Measurements from ENCODE around the gene IFNA17.
"Not testable (repeated sequence)": the region's sequence is repeated elsewhere in the genome, so short reads cannot be mapped to it uniquely, and the experiment has no call there.

Gene IFNA17

DNA sequence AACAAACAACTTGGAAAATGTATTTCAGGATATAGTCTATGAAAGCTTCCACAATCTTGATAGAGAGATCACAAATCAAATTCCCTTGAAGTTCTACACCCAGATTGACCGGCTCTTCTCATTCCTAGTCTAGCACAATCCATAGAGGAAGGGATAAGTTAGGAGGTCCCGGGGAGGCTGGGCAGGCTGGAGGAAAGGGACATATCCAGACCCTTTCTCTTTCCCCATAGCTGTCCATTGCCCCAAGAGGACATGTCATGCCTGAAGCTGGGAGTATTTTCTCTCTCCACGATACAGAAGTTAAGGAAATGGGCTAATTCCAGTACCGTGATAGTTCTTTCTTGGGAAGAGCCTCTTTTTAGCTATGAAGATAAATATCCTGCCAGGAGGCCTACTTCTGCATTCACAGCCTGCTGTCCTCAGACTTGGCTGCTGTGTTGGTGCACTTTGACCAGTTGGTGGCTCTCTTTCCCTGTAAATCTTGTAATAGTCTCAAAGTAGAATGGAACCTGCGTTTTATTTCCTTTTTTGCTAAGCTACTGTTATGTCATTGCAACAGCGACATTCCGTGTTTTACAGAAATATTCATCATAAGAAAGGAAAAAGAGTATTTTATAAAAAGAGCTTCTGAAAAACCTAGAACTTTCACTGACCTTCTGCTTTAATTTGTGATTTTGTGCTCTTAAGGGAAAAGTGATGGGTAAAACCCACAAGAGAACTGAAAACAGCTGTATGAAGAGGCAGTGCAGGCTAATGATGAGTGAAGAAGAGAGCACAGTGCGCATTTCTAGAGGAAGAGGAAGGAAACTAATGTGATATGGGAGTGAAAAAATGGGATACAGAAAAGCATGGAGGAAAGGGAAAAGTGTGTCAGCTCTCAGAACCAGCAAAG, 7.7 kb upstream of the IFNA17 start:
- H3K27me3 Mint-ChIP-seq (ENCODE audit: low read depth): peaks cover 34% of the 10 kb centered on the region
- not testable (repeated sequence) for H3K4me3 Mint-ChIP-seq; H3K36me3 Mint-ChIP-seq (ENCODE audit: low read depth); H3K4me1 Mint-ChIP-seq (ENCODE audit: low read depth); DNase-seq (ENCODE audit: low spot score); H3K9me3 Mint-ChIP-seq; H3K27ac Mint-ChIP-seq

DNA sequence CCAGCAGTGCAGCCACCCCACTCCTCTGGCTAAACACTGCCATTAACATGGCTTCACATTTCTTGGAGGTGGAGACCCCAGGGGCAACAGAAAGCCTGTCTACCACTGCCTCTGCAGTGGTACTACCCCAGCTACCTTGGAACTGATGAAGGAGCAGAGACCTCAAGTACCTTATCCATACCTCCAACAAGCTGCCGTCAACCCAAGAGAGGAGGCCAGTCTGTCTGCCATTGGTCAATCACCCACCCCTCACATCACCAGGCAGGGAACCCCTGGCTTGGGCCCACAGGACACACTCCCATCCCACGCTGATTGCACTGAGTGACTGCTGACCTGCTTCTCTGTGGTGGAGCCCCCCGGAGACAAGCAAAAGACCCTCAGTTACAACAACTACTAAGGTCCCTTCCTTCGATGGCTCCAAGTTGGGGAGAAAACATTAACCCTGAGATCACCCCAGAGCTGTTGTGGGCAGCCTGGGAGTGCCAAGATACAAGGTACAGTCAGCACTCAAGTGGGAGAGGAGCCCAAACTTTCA, 6.2 kb upstream of the IFNA17 start:
- peaks cover 32% of the 10 kb centered on the region for H3K27me3 Mint-ChIP-seq (ENCODE audit: low read depth)
- no peak for DNase-seq (ENCODE audit: low spot score)
- no peak overlapping the region for H3K27ac Mint-ChIP-seq
- H3K4me3 Mint-ChIP-seq: no peak overlapping the region
- H3K4me1 Mint-ChIP-seq (ENCODE audit: low read depth): peaks cover 4% of the 10 kb centered on the region
- H3K9me3 Mint-ChIP-seq: no peaks in the 10 kb centered on the region
- no peaks in the 10 kb centered on the region for H3K36me3 Mint-ChIP-seq (ENCODE audit: low read depth)

DNA sequence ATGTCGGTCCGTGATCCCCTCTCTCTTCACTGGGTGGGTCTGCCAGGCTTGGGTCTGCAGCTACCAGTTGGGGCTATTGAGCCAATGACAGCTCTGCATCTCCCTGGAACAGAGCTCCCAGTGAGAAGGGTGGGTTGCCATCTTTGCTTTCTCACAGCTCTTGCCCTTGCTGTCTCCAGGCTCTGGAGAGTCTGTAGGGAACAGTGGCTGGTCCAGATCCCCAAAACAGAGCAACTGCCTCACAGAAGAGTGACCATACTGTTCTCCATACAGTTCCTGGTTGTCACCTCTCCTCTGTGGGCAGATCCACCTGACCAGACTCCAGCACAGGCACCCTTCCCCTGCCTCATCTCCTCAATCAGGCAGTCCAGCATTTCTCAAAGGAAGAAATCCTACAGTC, 5.2 kb upstream of the IFNA17 start:
- Mint-ChIP-seq H3K27ac (no peak overlapping the region), H3K4me1 (ENCODE audit: low read depth) (peaks cover 4% of the 10 kb centered on the region), H3K27me3 (ENCODE audit: low read depth) (peaks cover 28% of the 10 kb centered on the region), H3K9me3 (no peaks in the 10 kb centered on the region), H3K4me3 (no peak overlapping the region), H3K36me3 (ENCODE audit: low read depth) (no peaks in the 10 kb centered on the region)
- no peak for DNase-seq (ENCODE audit: low spot score)

DNA sequence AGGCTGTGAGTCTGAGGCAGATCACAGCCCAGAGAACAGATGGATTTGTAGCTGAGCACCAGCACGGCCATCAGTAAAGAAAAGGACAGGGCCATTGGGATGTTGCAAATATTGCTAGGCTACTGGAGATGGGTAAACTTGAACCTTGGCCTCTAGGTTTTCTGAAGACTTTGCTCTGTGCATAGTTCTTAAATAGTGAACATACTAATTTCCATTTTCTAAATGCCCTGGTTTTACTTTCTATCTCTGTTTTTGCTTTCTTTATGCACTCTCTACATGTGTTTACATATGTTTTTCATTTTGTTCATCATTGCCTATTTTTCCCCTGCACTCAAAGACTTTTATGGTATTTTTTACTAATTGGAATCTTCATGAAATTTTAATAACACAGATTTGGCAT, 10.8 kb downstream of the IFNA17 start, which contains the start of gene IFNA16:
TSS of gene IFNA16 (minus strand) at position 101 of the 400 bp plus-strand sequence. CDS start at position 95, 6 bp downstream.
- not testable (repeated sequence) for H3K36me3 Mint-ChIP-seq (ENCODE audit: low read depth); DNase-seq (ENCODE audit: low spot score); H3K9me3 Mint-ChIP-seq; H3K27ac Mint-ChIP-seq; H3K4me3 Mint-ChIP-seq; H3K4me1 Mint-ChIP-seq (ENCODE audit: low read depth)
- H3K27me3 Mint-ChIP-seq (ENCODE audit: low read depth): peaks cover 37% of the 10 kb centered on the region

DNA sequence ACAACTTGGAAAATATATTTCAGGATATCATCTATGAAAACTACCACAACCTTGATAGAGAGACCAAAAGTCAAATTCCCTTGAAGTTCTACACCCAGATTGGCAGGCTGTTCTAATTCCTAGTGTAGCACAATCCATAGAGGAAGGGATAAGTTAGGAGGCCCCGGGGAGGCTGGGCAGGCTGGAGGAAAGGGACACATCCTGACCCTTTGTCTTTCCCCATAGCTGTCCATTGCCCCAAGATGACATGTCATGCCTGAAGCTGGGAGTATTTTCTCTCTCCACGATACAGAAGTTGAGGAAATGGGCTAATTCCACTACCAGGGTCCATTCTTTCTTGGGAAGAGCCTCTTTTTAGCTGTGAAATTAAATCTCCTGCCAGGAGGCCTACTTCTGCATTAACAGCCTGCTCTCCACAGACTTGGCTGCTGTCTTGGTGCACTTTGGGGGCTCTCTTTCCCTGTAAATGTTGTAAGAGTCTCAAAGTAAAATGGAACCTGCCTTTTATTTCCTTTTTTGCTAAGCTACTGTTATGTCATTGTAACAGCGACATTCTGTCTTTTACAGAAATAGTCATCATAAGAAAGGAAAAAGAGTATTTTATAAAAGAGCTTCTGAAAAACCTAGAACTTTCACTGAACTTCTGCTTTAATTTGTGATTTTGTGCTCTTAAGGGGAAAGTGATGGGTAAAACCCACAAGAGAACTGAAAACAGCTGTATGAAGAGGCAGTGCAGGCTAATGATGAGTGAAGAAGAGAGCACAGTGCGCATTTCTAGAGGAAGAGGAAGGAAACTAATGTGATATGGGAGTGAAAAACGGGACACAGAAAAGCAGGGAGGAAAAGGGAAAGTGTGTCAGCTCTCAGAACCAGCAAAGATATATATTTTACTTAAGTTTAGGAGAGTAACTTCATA, 14.4 kb downstream of the IFNA17 start:
- H3K4me3 Mint-ChIP-seq: peak overlapping the region; percentile 16

DNA sequence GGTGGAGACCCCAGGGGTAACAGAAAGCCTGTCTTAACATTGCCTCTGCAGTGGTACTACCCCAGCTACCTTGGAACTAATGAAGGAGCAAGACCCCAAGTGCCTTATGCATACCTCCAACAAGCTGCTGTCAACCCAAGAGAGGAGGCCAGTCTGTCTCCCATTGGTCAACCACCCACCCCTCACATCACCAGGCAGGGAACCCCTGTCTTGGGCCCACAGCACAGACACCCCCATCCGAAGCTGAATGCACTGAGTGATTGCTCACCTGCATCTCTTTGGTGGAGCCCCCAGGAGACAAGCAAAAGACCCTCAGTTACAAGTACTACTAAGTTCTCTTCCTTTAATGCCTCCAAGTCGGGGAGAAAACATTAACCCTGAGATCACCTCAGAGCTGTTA, 15.9 kb downstream of the IFNA17 start:
- peaks cover 23% of the 10 kb centered on the region for H3K27me3 Mint-ChIP-seq (ENCODE audit: low read depth)
- not testable (repeated sequence) for H3K9me3 Mint-ChIP-seq; H3K4me3 Mint-ChIP-seq; DNase-seq (ENCODE audit: low spot score); H3K4me1 Mint-ChIP-seq (ENCODE audit: low read depth); H3K27ac Mint-ChIP-seq; H3K36me3 Mint-ChIP-seq (ENCODE audit: low read depth)

More for the DNA sequence above, 14.4 kb downstream of the IFNA17 start:
- H3K36me3 Mint-ChIP-seq (ENCODE audit: low read depth); H3K27ac Mint-ChIP-seq; H3K9me3 Mint-ChIP-seq; DNase-seq (ENCODE audit: low spot score); H3K4me1 Mint-ChIP-seq (ENCODE audit: low read depth): not testable (repeated sequence)
- H3K27me3 Mint-ChIP-seq (ENCODE audit: low read depth): peaks cover 30% of the 10 kb centered on the region

DNA sequence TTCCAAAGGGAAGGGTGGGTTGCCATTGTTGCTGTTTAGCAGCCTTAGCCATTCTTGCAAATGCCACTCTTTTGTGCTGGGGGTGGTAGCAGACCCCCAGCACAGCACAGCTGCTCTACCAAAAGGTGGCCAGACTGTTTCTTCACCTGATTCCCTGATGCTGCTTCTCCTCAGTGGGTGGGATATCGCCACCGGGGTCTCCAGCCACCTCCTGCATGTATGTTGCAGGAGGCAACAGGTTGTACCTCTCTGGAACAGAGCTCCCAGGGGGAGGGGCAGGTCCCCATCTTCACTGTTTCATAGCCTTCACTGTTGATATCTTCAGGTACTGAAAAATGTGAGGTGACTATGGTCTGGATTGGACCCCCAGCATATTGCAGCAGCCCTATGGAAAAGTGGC, 17.2 kb downstream of the IFNA17 start:
- not testable (repeated sequence) for H3K36me3 Mint-ChIP-seq (ENCODE audit: low read depth); H3K4me1 Mint-ChIP-seq (ENCODE audit: low read depth); H3K27ac Mint-ChIP-seq; DNase-seq (ENCODE audit: low spot score); H3K9me3 Mint-ChIP-seq; H3K4me3 Mint-ChIP-seq
- H3K27me3 Mint-ChIP-seq (ENCODE audit: low read depth): peaks cover 20% of the 10 kb centered on the region

DNA sequence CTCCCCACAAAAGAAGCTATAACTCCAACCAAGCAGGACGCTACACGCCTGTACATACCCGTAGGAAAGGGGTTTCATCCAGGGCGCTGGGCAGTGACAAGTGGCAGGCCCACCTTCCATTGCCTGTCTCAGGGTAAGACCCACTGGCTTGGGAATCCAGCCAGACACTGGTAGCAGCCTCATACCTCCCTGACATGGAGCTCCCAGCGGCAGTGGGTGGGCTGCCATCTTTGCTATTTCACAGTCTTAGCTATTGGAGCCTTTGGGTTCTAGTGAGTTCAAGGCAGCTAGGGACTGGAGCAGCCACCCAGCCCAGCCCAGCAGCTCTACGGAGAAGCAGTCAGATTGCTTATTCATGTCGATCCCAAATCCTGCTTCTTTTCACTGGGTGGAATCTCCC, 17.7 kb downstream of the IFNA17 start:
- no peak overlapping the region for H3K27ac Mint-ChIP-seq
- H3K4me3 Mint-ChIP-seq: no peak overlapping the region
- DNase-seq (ENCODE audit: low spot score): no peak
- H3K36me3 Mint-ChIP-seq (ENCODE audit: low read depth): no peaks in the 10 kb centered on the region
- peaks cover 8% of the 10 kb centered on the region for H3K4me1 Mint-ChIP-seq (ENCODE audit: low read depth)
- peaks cover 20% of the 10 kb centered on the region for H3K27me3 Mint-ChIP-seq (ENCODE audit: low read depth)
- no peaks in the 10 kb centered on the region for H3K9me3 Mint-ChIP-seq

DNA sequence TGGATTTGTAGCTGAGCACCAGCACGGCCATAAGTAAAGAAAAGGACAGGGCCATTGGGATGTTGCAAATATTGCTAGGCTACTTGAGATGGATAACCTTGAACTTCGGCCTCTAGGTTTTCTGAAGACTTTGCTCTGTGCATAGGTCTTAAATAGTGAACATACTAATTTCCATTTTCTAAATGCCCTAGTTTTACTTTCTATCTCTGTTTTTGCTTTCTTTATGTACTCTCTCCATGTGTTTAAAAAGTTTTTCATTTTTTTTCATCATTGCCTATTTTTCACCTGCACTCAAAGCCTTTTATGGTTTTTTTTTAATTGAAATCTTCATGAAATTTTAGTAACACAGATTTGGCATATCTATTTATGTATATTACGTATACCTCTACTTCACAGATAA, 21.0 kb downstream of the IFNA17 start, which contains the start of gene IFNA10:
TSS of gene IFNA10 (minus strand) at position 101 of the 400 bp plus-strand sequence. CDS start at position 55, 46 bp downstream.
- not testable (repeated sequence) for H3K4me3 Mint-ChIP-seq; H3K36me3 Mint-ChIP-seq (ENCODE audit: low read depth); DNase-seq (ENCODE audit: low spot score); H3K9me3 Mint-ChIP-seq; H3K27ac Mint-ChIP-seq; H3K4me1 Mint-ChIP-seq (ENCODE audit: low read depth)
- H3K27me3 Mint-ChIP-seq (ENCODE audit: low read depth): peaks cover 22% of the 10 kb centered on the region

DNA sequence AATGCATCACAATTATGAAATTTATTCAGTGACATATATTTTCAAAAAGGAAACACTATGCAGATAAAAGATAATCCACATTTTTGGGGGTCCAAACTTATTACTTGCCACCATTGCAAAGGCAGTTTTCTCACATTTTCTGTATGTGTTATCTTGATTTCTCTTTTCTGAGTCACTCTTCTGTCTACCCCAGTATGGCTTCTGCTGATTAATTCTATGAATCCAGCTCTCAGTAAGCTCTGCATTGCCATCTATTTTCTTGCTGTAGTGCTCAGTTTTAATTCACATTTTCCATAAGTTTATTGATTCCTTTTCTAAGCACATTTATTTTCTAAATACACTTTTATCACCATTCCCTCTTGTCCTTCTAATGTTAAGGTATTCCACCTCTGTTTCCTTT, 22.8 kb downstream of the IFNA17 start:
- no peak for DNase-seq (ENCODE audit: low spot score)
- H3K4me3 Mint-ChIP-seq: no peak overlapping the region
- H3K36me3 Mint-ChIP-seq (ENCODE audit: low read depth): no peaks in the 10 kb centered on the region
- H3K9me3 Mint-ChIP-seq: no peaks in the 10 kb centered on the region
- H3K27ac Mint-ChIP-seq: no peak overlapping the region
- H3K4me1 Mint-ChIP-seq (ENCODE audit: low read depth): peaks cover 7% of the 10 kb centered on the region
- peaks cover 32% of the 10 kb centered on the region for H3K27me3 Mint-ChIP-seq (ENCODE audit: low read depth)

DNA sequence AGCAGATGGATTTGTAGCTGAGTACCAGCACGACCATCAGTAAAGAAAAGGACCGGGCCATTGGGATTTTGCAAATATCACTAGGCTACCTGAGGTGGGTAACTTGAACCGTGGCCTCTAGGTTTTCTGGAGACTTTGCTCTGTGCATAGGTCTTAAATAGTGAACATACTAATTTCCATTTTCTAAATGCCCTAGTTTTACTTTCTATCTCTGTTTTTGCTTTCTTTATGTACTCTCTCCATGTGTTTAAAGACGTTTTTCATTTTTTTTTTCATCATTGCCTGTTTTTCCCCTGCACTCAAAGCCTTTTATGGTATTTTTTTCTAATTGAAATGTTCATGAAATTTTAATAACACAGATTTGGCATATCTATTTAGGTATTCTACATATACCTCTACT, 25.9 kb downstream of the IFNA17 start, which contains the start of gene IFNA7:
TSS of gene IFNA7 (minus strand) at position 101 of the 400 bp plus-strand sequence. CDS start at position 61, 40 bp downstream.
- not testable (repeated sequence) for H3K4me3 Mint-ChIP-seq; DNase-seq (ENCODE audit: low spot score); H3K27ac Mint-ChIP-seq; H3K4me1 Mint-ChIP-seq (ENCODE audit: low read depth); H3K9me3 Mint-ChIP-seq; H3K36me3 Mint-ChIP-seq (ENCODE audit: low read depth)
- peaks cover 31% of the 10 kb centered on the region for H3K27me3 Mint-ChIP-seq (ENCODE audit: low read depth)

DNA sequence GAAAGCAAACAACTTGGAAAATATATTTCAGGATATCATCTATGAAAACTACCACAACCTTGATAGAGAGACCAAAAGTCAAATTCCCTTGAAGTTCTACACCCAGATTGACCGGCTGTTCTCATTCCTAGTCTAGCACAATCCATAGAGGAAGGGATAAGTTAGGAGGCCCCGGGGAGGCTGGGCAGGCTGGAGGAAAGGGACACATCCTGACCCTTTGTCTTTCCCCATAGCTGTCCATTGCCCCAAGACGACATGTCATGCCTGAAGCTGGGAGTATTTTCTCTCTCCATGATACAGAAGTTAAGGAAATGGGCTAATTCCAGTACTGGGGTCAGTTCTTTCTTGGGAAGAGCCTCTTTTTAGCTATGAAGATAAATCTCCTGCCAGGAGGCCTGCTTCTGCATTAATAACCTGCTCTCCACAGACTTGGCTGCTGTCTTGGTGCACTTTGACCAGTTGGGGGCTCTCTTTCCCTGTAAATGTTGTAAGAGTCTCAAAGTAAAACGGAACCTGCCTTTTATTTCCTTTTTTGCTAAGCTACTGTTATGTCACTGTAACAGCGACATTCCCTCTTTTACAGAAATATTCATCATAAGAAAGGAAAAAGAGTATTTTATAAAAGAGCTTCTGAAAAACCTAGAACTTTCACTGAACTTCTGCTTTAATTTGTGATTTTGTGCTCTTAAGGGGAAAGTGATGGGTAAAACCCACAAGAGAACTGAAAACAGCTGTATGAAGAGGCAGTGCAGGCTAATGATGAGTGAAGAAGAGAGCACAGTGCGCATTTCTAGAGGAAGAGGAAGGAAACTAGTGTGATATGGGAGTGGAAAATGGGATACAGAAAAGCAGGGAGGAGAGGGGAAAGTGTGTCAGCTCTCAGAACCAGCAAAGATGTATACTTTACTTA, 32.9 kb downstream of the IFNA17 start:
- H3K27ac Mint-ChIP-seq; DNase-seq (ENCODE audit: low spot score); H3K9me3 Mint-ChIP-seq; H3K4me1 Mint-ChIP-seq (ENCODE audit: low read depth); H3K36me3 Mint-ChIP-seq (ENCODE audit: low read depth): not testable (repeated sequence)
- Mint-ChIP-seq H3K4me3 (peak overlapping the region; percentile 49), H3K27me3 (ENCODE audit: low read depth) (peaks cover 16% of the 10 kb centered on the region)

DNA sequence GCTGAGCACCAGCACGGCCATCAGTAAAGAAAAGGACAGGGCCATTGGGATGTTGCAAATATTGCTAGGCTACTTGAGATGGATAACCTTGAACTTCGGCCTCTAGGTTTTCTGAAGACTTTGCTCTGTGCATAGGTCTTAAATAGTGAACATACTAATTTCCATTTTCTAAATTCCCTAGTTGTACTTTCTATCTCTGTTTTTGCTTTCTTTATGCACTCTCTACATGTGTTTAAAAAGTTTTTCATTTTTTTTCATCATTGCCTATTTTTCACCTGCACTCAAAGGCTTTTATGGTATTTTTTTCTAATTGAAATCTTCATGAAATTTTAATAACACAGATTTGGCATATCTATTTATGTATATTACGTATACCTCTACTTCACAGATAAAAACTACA, 40.5 kb downstream of the IFNA17 start, which contains the start of gene IFNA4:
TSS of gene IFNA4 (minus strand) at position 101 of the 400 bp plus-strand sequence. CDS start at position 45, 56 bp downstream.
- H3K4me1 Mint-ChIP-seq (ENCODE audit: low read depth): peaks cover 12% of the 10 kb centered on the region
- not testable (repeated sequence) for H3K9me3 Mint-ChIP-seq

More for the DNA sequence above, 40.5 kb downstream of the IFNA17 start, which contains the start of gene IFNA4:
- not testable (repeated sequence) for H3K4me3 Mint-ChIP-seq; H3K27ac Mint-ChIP-seq; H3K36me3 Mint-ChIP-seq (ENCODE audit: low read depth); DNase-seq (ENCODE audit: low spot score)
- peaks cover 34% of the 10 kb centered on the region for H3K27me3 Mint-ChIP-seq (ENCODE audit: low read depth)
